Renal cortical epithelial cell (primary cell): ENCODE results near the gene CD8B. TPM values are rescaled to one million over a fixed set of nuclear protein-coding genes. Genes with fewer than 3 reads are reported as not detected.

Experiments used
- DNase-seq: peaks from one replicate; pipeline ENCODE4 v3.0.0-alpha.2; 2011; ENCODE audit warnings: low read depth
- total RNA-seq: library from RNA; depleted of rRNA; stranded (reverse); fragments of >200 nt; gene quantifications from 2 replicates; pipeline ENCODE4 v1.2.3, GENCODE V29; 2014

CD8B gene
- total RNA-seq, 1 donor from 2014 or later, result not detected

DNA sequence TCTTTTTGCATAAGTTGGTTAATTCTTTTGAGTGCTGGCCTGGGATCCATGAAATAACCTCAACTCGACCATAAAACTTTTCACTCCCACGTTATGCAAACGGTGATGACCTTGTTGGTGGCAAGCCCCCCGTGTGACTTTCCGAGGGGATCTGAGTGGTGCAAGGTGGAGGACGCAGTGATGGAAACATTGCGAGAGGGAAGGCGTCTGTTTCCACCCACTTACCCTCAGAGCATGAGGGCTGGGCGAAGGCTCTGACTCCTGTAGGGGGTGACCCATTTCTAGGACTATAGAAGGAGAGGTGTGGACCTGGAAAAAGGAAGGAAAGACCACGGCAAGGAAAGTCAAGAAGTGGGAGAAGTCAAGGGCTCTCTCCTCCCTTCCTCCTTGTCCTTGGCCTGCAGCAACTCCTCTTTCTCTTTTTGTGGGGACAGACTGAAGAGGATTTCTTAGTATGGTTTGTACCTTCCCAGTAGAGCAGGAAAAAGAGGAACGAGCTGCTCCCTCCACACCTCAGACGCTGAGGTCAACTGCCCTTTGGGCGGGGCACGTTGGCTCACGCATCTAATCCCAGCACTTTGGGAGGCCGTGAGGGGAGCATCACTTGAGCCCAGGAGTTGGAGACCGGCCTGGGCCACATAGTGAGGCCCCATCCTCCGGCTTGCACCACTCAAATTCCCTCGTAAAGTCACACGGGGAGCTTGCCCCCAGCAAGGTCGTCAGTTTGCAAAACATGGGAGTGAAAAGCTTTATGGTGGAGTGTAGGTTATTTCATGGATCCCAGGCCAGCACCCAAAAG lies 55.4 kb downstream of the CD8B start:
- DNase-seq, result no peak

DNA sequence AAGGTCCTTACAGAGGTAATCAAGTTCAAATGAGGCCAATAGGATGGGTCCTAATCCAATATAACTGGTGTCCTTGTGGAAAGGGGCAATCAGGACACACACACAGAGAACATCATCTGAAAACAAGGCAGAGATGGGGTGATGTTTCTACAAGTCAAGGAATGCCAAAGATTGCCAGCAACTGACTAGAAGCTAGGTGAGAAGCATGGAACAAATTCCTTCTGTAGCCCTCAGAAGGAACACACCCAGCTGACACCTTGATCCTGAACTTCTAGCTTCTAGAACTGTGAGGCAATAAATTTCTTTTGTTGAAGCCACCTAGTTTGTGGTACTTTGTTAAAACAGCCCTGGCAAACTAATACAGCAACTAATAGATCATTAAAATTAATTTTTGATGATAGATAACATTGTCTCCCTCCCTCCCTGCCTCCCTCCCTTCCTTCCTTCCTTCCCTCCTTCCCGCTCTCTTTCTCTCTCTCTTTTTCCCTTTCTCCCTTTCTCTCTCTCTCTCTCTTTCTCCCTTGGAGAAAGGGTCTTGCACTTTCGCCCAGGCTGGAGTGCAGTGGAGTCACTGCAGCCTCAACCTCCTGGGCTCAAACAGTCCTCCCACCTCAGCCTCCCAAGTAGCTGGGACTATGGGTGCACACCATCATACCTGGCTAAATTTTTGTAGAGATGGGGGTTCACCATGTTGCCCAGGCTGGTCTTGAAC lies 60.7 kb downstream of the CD8B start:
- no peak for DNase-seq

DNA sequence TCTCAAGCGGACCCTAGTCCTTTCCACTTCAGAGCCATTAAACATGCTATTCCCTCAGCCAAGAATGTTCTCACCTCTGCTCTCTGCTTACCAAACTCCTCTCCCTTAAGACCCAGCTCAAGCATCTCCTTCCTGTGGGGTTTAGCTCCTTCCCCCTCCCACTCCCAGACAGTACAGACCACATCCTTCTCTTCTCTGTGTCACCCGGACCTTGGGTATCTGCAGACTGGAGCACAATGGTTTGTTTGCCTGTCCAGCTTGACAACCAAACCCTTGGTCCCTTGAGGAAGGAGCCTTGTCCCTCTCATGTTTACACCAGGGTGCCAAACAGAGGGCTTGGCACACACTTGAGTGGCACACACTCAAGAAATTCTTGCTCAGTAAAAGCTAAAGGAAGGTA lies 66.8 kb downstream of the CD8B start:
- no peak for DNase-seq

DNA sequence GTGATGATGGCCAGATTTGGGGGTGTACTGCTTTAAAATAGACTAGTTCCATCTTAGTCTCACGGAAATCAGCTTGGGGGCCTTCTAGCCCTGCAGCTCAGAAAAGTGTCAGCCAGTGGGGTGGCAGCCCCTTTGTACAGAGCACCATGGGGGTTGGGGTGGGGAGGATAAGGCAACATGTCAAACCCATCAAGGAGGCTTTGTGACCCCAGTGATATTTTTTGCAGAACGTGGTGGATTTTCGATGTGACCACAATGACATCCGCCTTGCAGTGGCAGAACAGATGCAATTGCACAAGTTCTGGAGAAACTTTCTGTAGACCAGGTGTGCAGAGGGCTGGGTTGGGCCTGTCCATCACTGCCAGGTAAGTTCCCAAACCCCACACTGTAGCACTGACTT lies 67.9 kb downstream of the CD8B start:
- DNase-seq, result no peak

DNA sequence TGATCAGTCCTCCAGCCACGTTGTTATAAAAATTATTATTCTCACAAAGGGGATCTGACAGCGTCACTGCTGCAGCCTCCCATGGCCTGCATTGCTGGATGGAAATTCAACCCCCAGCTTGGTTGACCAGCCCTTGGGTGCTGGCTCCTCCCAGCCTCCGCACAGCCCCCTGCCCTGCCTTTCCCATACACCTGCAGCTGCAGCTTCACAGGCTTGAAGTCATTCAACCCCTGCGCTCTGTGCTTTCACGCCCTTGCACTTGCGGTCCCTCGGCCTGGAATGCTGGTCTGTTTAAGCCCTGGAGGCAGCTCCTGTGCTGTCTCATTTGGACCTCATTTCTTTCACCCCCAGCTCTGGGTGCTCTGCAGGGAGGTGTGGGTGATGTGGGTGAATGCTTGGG lies 70.1 kb downstream of the CD8B start:
- DNase-seq, result no peak

DNA sequence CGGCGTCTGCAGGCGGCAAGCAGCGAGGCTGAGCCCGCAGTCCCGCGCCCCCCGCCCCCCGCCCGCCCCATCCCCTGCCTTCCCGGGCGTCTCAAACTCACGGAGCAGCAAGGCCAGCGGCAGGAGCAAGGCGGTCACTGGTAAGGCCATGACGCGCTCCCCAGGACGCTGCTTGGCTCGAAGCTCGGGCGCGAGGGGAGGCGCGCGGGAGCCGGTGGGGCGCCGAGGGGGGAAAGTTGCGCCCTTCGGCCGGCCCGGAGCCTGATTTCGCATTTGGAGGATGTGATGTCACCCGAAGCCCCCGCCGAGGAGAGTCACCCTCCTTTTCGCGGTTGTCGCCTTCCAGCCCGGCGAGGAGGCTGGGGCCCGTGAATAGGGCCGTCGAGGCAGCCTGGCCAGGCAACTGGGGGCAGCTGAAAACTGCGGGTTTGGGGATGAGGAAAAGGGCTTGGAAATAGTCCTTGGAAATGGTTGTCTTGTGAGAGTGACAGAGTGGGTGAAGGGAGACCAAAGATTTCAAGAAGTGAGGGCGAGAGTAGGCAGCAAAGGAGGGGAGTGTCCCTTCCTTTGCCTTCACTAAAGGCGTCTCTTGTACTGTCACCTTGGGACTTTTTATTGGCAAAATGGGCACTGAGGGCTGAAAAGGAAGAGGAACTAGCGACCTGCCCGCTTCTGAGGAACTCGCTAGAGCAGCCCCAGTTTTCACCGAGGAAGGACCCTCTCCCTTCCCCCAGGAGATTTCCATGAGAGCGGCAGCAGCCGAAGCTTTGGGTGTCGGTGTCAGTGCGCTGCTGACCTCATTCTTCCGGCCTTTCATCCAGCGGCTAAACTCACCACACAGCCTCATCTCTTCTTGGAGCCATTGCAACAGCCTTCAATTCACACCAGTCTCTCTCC lies 70.8 kb downstream of the CD8B start, which contains the start of gene CD8A:
Gene CD8A (minus strand): TSS at position 238 of the 897 bp plus-strand sequence. CDS start 88 bp downstream, at position 150.
- DNase-seq, result no peak

DNA sequence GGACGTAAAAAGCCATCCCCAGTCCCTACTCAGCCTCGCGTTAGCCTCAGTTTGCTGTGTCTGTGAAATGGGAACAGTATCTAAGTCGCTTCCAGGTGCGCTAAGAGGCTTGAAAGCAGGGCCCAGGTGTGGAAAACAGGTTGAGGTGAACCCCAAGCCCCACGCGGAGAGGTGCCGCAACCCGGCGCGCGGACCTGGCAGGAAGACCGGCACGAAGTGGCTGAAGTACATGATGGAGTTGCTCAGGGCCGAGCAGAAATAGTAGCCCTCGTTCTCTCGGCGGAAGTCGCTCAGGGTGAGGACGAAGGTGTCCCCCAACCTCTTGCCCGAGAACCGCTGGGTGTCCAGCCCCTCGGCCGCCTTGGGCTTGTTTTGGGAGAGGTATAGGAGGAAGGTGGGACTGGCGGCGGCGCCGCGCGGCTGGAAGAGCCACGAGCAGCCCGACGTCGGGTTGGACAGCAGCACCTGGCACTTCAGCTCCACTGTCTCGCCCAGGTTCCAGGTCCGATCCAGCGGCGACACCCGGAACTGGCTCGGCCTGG lies 71.5 kb downstream of the CD8B start:
- no peak for DNase-seq

DNA sequence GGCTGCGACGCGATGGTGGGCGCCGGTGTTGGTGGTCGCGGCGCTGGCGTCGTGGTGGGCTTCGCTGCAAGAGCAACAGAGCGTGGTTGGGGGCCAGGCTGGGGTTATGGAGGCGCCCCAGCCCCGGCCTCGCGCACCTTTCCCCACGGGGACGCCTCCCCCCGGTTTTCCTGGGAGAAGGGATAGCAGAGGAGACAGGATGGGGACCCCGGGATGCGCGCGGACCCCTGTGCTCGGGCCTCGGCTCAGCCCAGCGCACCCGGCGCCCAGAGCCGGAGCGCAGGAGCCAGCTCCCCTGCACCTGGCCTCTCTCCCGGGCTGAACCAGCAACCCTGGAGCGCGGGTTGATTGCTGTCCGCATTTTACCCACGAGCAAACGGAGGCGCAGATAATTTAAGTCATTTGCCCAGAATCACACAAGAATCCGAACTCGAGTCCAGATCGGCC lies 72.0 kb downstream of the CD8B start:
- no peak for DNase-seq

DNA sequence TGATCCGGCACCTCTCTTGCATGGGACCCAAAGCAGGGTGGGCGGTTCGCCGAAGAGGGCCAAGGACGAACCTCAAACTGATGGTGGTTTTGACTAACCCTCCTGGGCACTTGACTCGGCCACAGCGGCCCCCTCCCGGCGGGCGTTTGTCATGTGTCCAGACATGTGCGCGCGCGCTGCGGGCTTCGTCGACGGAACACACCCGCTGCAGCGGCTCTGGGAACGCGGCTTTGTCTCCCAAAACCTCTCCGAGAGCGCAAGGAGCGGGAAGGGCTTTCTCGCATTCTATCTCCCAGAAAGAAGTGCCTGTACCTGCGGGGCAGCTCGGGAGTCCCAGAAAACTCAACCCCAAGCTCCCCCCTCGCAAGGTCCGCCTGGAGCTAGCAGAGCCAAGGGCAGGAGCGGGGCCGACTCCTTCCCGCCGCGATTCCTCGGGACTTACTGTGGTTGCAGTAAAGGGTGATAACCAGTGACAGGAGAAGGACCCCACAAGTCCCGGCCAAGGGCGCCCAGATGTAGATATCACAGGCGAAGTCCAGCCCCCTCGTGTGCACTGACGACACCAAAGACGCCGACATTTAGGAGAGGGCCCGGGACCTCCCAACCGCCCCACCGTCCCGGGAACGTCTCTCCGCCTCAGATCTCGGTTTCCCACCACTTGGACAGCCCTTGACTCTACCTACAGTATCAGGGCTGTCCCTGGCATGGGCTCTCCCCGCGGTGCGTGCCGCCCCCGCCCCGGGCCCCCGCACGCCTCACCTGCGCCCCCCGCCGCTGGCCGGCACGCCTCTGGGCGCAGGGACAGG lies 72.6 kb downstream of the CD8B start:
- no peak for DNase-seq

DNA sequence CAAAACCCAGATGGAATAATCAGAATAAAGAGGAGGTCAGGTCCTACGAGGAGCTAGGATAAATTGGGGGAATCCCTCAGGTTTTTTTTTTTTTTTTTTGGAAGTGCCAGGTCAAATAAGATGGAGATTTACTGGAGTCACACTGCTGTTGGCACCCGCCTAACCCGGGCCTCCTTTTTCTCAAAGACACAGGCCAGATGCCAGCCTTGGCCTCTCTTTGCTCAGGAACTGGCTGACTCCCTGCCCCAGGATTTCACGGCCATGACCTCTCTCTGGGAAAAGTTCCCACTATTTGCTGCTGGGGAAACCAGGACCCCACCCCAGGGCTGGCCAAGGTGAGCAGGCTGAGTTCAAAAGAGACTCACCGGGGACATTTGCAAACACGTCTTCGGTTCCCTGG lies 73.5 kb downstream of the CD8B start:
- DNase-seq, result no peak

DNA sequence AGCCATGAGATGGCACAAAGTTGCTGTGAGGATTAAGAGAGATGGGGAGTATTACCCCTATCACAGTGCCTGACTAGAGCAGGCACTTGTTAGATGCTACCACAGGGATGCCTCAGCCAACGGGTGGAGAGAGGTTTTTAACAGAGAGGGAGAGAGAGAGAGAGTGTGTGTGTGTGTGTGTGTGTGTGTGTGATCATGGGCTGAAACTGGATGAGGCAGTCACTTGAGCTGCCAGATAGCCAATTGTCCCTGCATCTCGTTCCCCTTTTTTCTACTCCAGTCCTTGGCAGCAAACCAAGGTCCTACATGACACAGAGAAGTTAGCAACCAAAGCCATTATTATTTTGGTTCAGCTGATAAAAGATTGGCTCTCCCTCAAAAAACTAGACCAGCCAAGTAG lies 74.0 kb downstream of the CD8B start:
- no peak for DNase-seq

DNA sequence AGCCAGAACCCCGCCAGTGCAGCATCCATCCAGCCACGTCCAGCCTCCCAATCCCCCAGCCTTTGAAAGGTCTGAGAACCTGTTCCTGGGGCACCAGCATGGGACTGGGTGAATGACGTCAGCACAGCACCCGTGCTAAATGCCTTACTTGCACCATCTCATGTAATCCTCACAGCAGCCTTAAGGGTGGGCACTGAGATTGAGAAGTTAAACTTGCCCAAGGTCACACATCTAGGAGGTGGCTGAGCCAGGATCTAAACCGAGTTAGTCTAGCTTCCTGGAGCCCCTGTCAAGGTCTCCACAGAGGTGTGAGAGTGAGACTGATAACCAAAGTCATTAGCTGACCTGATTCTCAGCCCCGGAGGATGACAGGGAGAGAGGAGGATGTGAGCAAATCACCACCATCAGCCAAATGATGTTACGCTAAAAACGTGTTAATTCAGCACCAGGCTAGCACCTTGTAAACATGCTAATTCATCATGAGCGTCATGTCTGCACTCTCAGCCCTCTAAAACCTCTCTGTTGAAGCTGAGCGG lies 75.6 kb downstream of the CD8B start:
- no peak for DNase-seq

DNA sequence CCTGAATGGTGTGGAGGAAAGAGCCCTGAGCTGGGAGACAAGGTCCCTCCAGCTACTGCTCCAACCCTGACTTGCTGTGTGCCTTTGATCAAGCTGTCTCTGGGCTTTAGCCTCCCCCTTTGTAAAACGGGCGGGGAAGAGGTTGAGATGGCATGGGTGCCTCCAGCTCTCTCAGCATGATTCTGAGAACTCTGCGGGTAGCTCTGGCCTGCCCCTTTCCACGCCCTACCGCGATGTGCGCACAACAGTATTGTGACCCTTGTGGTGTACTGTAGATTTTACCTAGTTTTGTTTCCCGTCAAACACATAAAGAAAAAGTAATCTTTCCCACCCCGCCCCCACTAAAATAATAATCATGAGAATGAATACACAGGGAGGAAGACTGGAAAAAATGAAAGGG lies 76.2 kb downstream of the CD8B start:
- DNase-seq, result no peak

DNA sequence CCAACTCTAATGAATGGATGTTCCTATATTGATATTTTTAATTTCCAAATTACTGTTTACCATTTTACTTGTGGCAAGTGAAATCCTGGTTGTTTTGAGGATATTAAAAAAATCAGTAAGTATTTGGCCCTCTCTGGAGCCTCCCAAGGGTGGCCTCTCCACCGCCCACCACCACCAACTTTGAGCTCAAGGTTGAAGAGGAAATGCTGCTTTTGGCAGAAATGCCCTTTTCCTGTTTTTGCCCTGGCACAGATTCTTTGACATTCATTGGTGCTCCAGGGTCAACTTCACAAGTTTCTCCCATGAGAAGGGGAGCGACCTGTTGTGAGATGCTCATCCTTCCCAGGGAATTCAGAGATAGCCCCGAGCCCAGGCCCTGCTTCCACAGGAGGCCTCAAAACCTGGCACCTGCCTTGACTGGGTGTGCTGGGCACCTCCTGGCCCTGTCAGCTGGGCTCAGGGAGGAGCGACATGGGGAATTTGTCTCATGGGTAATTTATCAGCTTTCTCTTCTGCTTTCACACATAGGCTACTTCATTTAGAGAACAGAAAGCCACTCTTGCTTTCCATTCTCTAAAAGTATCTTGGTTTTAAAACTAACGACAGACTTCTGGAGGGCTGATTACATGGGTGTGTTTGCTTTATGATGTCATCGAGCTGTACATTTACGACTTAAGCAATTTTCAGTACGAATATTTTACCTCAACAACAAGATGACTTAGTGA lies 77.9 kb downstream of the CD8B start:
- DNase-seq, result no peak

DNA sequence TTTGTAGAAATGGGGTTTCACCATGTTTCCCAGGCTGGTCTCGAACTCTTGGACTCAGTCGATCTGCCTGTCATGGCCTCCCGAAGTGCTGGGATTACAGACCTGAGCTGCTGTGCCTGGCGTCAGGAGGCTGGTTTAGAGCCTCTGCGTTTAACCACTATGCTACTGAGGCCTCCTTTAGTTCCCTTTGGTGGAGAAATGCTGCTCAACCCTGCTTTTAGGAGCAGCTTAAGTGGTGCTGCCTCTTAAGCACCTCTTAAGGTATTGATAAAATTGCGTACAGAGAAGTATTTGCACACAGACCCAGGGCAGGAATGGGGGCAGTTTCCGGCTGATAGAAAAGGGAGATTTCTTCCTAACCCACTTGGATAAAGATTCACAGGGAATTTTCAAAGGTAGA lies 78.9 kb downstream of the CD8B start:
- DNase-seq, result no peak

DNA sequence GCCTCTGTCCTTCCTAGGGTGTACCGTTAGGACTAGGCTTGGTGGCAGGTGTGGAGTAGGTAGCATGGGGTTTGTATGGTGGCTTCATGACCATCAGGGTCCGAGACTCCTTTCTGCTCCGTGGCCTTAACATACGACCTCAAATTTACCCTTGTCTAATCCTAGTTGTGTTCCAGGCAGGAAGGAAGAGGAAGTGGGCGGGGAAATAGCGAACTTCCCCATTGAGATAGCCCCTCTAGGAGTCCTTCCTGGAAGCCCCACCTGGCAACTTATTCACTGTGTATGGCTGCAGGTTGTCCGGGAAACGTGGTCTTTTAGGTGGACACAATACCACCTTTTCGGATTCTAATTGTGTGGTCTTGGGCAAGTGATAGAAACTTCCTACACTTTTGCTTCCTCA lies 80.3 kb downstream of the CD8B start:
- DNase-seq, result no peak

DNA sequence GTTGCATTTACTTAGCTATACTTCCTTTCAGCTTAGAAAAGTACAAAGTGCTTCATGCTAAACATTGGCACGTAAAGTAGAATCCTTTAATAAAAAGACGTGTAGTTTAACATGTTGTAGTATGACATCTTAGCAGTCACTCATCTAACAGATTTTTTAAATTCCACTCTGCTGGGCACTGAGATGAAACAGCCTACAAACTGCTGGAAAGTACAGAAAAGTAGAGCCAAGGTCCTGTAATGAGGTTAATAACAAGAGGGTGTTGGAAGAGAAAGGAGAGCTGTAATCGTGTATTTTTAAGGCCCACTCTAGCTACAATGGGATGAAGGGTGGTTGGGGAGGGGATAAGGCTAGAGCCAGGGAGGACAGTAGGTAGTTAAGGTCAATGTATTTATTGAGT lies 81.7 kb downstream of the CD8B start:
- DNase-seq, result no peak

DNA sequence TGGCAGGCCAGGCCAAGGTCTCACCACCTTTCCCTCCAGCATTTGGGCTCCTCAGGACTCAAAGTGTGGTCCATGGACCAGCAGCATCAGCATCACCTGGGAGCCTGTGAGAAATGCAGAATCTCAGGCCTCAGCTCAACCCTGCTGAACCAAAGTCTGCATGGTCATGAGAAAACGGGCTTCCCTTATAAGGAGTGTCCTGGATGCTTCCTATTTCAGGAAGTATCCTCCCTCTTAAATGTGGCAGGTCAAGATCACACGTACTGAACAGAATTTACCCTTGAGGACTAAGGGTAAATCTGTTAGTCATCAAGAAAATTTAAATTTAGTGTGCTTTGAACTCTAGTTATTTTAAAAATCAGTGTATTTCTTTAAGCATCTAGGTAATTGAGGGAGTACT lies 82.7 kb downstream of the CD8B start:
- no peak for DNase-seq

DNA sequence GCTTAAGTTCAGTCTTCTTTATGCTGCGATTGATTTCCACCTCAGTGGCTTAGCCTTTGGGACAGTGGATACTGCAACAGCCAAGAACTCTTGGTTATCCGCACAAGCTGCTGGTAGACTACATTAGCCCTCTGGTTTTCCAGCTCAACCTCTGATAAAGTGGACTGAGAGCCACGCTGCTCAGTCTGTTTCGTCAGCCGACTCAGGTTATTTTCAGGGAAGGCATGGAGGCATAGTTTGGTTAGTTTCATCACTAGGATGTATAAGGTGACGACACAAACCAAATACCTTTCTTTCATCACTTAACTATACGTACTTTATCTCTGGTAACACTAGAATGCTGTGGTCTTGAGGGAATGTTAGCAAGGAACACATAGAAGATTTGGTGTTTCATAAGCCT lies 85.2 kb downstream of the CD8B start:
- no peak for DNase-seq

DNA sequence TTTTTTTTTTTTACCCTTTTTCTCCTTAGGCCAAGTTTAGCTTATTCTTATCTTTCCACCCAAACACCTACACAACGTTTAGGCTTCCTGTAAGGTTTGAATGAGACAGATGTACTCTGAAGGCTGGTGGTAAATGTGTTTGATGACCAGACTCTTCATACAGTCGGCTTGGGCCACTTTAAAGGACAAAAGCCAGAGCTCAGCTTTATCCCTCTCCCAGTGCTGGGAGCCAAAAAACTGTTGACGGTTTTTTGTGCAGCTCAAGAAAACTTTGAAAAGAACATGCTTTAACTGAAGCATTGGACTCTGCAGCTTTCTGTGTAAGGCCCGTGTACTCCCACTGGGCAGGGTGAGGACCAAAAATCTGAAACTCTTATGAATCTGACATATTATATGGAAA lies 86.3 kb downstream of the CD8B start:
- no peak for DNase-seq
